PC-3 (cell line): ENCODE data around the gene INIP.

Source experiments
- EZH2 ChIP-seq: fragments of 300-600 bp; sonication (generic); IDR thresholded peaks from one replicate; pipeline ENCODE4 v1.6.1; 2017; ENCODE audit warnings: antibody characterized with exemption, mild to moderate bottlenecking, low read length; ENCODE audit not compliant: unreplicated experiment
- TF ChIP-seq, protein P1 (sequence below): fragments of 300-600 bp; sonication (generic); conservative IDR thresholded peaks from 2 replicates; pipeline ENCODE4 v1.5.1; 2017; ENCODE audit warnings: antibody characterized with exemption, low read depth, mild to moderate bottlenecking, low read length

DNA sequence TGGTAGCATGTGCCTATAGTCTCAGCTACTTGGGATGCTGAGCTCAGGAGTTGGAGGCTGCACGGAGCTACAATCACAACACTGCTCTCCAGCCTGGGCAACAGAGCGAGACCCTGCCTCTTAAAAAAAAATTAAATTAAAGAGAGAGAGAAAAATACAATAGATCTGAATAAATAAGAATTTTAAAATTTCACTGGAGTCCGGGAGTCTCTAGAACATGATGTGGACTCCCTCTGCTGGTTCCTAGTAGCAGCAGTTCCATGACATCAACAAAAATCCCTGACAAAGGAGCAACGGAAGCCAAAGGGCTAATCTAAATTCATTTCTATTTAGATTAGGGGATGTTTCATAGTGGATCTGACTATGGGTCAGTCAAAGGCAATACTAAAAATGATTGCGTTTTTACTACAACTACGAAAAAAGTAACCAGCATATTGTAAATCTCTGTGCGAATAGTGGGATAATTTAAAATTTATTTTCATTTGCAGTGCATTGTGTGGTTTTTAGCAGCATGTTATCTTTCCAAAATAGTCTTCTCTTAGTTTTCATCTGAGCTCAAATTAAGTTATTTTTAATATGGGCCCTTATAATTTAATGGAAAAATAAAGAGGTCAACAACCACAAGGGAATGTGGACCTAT is 6.7 kb downstream of the INIP start:
- TF ChIP-seq, protein P1, sequence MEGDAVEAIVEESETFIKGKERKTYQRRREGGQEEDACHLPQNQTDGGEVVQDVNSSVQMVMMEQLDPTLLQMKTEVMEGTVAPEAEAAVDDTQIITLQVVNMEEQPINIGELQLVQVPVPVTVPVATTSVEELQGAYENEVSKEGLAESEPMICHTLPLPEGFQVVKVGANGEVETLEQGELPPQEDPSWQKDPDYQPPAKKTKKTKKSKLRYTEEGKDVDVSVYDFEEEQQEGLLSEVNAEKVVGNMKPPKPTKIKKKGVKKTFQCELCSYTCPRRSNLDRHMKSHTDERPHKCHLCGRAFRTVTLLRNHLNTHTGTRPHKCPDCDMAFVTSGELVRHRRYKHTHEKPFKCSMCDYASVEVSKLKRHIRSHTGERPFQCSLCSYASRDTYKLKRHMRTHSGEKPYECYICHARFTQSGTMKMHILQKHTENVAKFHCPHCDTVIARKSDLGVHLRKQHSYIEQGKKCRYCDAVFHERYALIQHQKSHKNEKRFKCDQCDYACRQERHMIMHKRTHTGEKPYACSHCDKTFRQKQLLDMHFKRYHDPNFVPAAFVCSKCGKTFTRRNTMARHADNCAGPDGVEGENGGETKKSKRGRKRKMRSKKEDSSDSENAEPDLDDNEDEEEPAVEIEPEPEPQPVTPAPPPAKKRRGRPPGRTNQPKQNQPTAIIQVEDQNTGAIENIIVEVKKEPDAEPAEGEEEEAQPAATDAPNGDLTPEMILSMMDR, result peak; percentile 51
- TF ChIP-seq EZH2, result no peak
